ENCODE data around the gene SELP.

The SELP gene

GRCh38 chr1:169574336-169574735 lies 55.6 kb downstream of the SELP start:
- DNase-seq = no peak

- no peak for DNase-seq
Measured at GRCh38 chr1:169572187-169572586, 57.7 kb downstream of the SELP start.

- no peak for DNase-seq
Measured at GRCh38 chr1:169571450-169571849, 58.5 kb downstream of the SELP start.

- DNase-seq = no peak
Measured at GRCh38 chr1:169570172-169570574, 59.8 kb downstream of the SELP start.

GRCh38 chr1:169568497-169568896 lies 61.4 kb downstream of the SELP start:
- no peak for DNase-seq

GRCh38 chr1:169565335-169566271 lies 64.3 kb downstream of the SELP start:
- no peak for DNase-seq

GRCh38 chr1:169563650-169564049 lies 66.3 kb downstream of the SELP start:
- DNase-seq = no peak

GRCh38 chr1:169563019-169563615 lies 66.8 kb downstream of the SELP start:
- no peak for DNase-seq

GRCh38 chr1:169561692-169562091 lies 68.2 kb downstream of the SELP start:
- DNase-seq = no peak

GRCh38 chr1:169557131-169557530 lies 72.8 kb downstream of the SELP start:
- DNase-seq = no peak

- DNase-seq = peak; percentile 25
Measured at GRCh38 chr1:169550294-169550693, 79.6 kb downstream of the SELP start.

GRCh38 chr1:169548282-169548681 lies 81.6 kb downstream of the SELP start:
- DNase-seq = no peak

GRCh38 chr1:169546087-169546995 lies 83.6 kb downstream of the SELP start:
- DNase-seq = peak; percentile 66

GRCh38 chr1:169545472-169545871 lies 84.5 kb downstream of the SELP start:
- DNase-seq = no peak

- peak; percentile 83 for DNase-seq
Measured at GRCh38 chr1:169538998-169539871, 90.7 kb downstream of the SELP start.
